ENCODE data around the gene BAMBI.

- TF ChIP-seq CTCF (IDR thresholded peaks at IDR 0.05) (no peak), POLR2A (IDR thresholded peaks at IDR 0.05) (no peak)
Observed at GRCh38 chr10:28694530-28694929, 17.2 kb downstream of the BAMBI start.
